HG03064 (cell line): ENCODE measurements around the gene SLC6A15.

Experiments used
- ATAC-seq: cut with Tn5 transposase; IDR thresholded peaks from one replicate; pipeline ENCODE4 v1.9.1; 2021; ENCODE audit warnings: low read depth; ENCODE audit not compliant: unreplicated experiment

Gene SLC6A15

DNA sequence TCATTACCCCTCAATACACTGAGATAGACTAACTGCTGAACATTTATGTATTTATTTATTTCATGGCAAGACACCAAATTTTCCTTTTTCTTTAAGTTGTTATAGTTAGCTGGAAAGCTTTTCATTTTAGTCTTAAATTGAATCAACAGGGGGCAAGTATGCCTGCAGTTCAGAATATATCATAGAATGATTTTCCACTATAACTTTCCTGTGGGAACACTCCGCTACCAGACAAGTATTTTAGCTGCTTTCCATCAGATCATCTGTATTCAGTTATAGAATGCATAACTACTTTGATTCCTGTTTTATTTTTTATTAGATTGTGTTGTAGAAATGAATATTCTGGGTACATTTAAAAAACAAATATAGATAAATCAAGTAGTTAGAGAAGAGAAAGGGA is 102.0 kb downstream of the SLC6A15 start:
- no peak for ATAC-seq
